Measurements from ENCODE around the gene NECTIN2. TPM values are rescaled to one million over a fixed set of nuclear protein-coding genes. Genes with fewer than 3 reads are reported as not detected.

NECTIN2 gene
- polyA plus RNA-seq = not detected

- peaks cover 10 to 17% (median 14%) of the 10 kb centered on the region in 3 donors for H3K4me1 Mint-ChIP-seq
- peaks cover 35% of the 10 kb centered on the region for H3K27me3 Mint-ChIP-seq
- peaks cover 0 to 2% (median 0%) of the 10 kb centered on the region in 3 donors for H3K9me3 Mint-ChIP-seq
- no peaks in the 10 kb centered on the region for H3K36me3 Mint-ChIP-seq
- H3K27ac Mint-ChIP-seq = peak within 1 kb of the TSS in 2 of 3 donors; percentile 3 to 8
- H3K4me3 Mint-ChIP-seq = peak within 1 kb of the TSS; percentile 63 to 92 (median 86)
Measured at GRCh38 chr19:44845612-44846454, at the start of gene NECTIN2. Gene NECTIN2 (plus strand): TSS chr19:44846297. CDS start chr19:44846526, 229 bp downstream.

DNA sequence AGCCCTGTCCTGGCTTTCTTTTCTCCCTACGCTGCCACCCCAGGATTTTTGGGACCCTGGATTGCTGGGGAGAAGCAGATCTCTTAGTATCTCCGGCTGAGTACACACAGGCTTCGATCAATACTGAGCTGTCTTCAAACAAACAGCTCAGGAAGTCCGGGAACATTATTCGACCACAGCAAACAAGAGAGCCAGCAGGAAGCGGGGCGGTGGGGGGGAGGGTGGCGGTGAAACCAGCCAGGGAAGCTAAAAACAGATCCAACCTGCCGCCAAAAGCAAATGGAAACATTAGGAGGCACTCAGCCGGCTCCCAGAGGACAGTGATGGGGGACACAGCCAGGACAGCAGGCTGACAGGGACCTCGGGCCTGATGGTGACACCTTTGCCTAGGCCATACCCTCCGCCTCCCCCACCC, 49.4 kb upstream of the NECTIN2 start:
- H3K4me3 Mint-ChIP-seq = no peak overlapping the region

DNA sequence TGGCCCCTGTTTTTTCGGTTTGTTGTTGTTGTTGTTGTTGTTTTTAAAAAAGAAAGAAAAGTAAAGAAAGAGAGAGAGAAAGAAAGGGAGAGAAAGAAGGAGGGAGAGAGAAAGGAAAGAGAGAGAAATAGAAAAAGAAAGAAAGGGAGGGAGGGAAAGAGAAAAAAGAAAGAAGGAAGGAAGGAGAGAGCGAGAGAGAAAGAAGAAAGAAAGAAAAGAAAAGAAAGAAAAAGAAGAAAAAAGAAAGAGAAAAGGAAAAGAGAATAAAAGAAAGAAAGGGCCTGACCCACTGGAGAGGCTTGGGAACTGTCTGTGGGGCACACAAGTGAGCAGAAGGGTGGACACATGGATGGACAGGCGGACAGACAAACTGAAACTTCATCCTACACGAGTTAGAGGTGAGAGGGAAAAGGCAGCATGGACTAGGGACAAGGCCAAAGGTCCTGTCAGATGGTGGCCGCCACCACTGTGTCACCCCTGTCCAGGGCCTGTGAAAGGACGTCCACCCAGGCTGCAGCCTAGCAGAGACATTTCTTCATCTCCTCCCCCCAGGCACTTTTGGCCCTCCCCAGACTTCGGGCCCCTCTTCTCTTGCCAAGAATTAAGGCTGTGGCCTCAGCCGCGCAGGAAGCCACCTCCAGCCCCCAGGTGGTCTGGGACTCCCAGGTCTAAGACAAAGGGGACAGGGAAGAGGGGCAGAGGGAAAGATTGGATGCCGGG, 46.3 kb upstream of the NECTIN2 start:
- H3K27ac Mint-ChIP-seq = peak overlapping the region in 1 of 3 donors; percentile 74
- no peak overlapping the region for H3K4me3 Mint-ChIP-seq
- peaks cover 14% of the 10 kb centered on the region for H3K27me3 Mint-ChIP-seq

More for the DNA sequence above, 49.4 kb upstream of the NECTIN2 start:
- H3K27me3 Mint-ChIP-seq = peaks cover 19% of the 10 kb centered on the region
- no peaks in the 10 kb centered on the region for H3K36me3 Mint-ChIP-seq
- H3K4me1 Mint-ChIP-seq = peaks cover 0 to 6% (median 6%) of the 10 kb centered on the region in 3 donors
- H3K9me3 Mint-ChIP-seq = peaks cover 0 to 2% (median 0%) of the 10 kb centered on the region in 3 donors
- no peak overlapping the region for H3K27ac Mint-ChIP-seq

GRCh38 chr19:44800461-44800860, 45.6 kb upstream of the NECTIN2 start:
- peaks cover 0 to 8% (median 4%) of the 10 kb centered on the region in 3 donors for H3K4me1 Mint-ChIP-seq
- peaks cover 12% of the 10 kb centered on the region for H3K27me3 Mint-ChIP-seq
- H3K27ac Mint-ChIP-seq = no peak overlapping the region
- H3K36me3 Mint-ChIP-seq = peaks cover 4% of the 10 kb centered on the region
- no peak overlapping the region for H3K4me3 Mint-ChIP-seq
- peaks cover 0 to 5% (median 0%) of the 10 kb centered on the region in 3 donors for H3K9me3 Mint-ChIP-seq

More for the DNA sequence above, 46.3 kb upstream of the NECTIN2 start:
- Mint-ChIP-seq H3K9me3 (peaks cover 0 to under 1% (median 0%) of the 10 kb centered on the region in 3 donors), H3K4me1 (peaks cover 0 to 9% (median 4%) of the 10 kb centered on the region in 3 donors), H3K36me3 (no peaks in the 10 kb centered on the region)

- Mint-ChIP-seq H3K4me3 (peak overlapping the region in 1 of 4 donors; percentile 22), H3K4me1 (peaks cover 0 to 3% (median 0%) of the 10 kb centered on the region in 3 donors), H3K9me3 (peaks cover 0 to 5% (median 0%) of the 10 kb centered on the region in 3 donors), H3K27ac (no peak overlapping the region), H3K36me3 (peaks cover 4% of the 10 kb centered on the region), H3K27me3 (peaks cover 10% of the 10 kb centered on the region)
Measured at GRCh38 chr19:44803442-44804428, 42.4 kb upstream of the NECTIN2 start.

- Mint-ChIP-seq H3K4me1 (peaks cover 0 to 3% (median 0%) of the 10 kb centered on the region in 3 donors), H3K9me3 (peaks cover 0 to 5% (median 0%) of the 10 kb centered on the region in 3 donors), H3K36me3 (peaks cover 4% of the 10 kb centered on the region), H3K4me3 (no peak overlapping the region), H3K27ac (no peak overlapping the region), H3K27me3 (peaks cover 17% of the 10 kb centered on the region)
Measured at GRCh38 chr19:44806291-44806690, 39.8 kb upstream of the NECTIN2 start.

GRCh38 chr19:44807162-44807561, 38.9 kb upstream of the NECTIN2 start:
- Mint-ChIP-seq H3K36me3 (peaks cover 4% of the 10 kb centered on the region), H3K4me3 (no peak overlapping the region), H3K4me1 (peaks cover 0 to 3% (median 0%) of the 10 kb centered on the region in 3 donors), H3K27ac (no peak overlapping the region), H3K27me3 (peaks cover 17% of the 10 kb centered on the region), H3K9me3 (peaks cover 0 to 5% (median 0%) of the 10 kb centered on the region in 3 donors)

DNA sequence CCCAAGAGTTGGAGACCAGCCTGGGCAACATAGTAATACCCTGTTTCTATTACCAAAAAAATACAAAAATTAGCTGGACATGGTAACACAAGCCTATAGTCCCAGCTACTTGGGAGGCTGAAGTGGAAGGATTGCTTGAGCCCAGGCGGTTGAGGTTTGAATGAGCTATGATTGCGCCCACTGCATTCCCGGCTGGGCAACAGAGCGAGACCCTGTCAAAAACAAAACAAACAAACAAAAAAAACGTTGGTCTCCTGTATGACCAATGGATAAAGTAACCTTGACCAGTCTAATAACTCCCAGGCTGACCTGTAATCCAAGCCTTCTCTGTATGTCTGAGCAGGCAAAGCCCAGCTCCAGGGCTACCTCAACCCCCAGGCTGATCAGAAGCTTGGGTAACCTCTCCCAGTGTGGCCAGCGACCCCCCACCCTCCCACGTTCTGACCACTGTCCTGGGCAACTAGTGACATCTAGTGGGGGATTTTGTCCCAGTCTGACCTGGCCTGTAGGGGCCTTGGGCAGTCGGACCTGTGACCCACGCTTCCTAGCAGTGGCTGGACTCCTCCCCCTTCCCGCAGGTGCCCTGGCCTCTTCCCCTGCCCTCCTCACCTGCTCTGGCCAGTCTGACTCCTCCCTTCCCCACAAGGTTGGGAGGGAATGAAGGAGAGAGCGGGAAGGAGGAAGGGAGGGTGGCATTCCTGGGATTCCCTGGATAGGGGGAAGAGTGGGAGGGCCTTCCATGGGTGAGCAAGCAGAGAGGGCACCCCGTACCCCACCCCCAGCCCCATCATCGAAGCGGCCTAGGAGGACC, 38.2 kb upstream of the NECTIN2 start:
- Mint-ChIP-seq H3K27ac (no peak overlapping the region), H3K4me3 (peak overlapping the region in 1 of 4 donors; percentile 27), H3K9me3 (peaks cover 0 to 5% (median 0%) of the 10 kb centered on the region in 3 donors), H3K4me1 (no peaks in the 10 kb centered on the region), H3K36me3 (peaks cover 4% of the 10 kb centered on the region), H3K27me3 (peaks cover 14% of the 10 kb centered on the region)

GRCh38 chr19:44808463-44809371, 37.4 kb upstream of the NECTIN2 start, which contains the start of gene BCAM:
Gene BCAM (plus strand): TSS chr19:44809103. CDS start chr19:44809125, 22 bp downstream.
- H3K27me3 Mint-ChIP-seq = peaks cover 14% of the 10 kb centered on the region
- peaks cover 0 to 5% (median 0%) of the 10 kb centered on the region in 3 donors for H3K9me3 Mint-ChIP-seq
- peaks cover 4% of the 10 kb centered on the region for H3K36me3 Mint-ChIP-seq
- H3K4me1 Mint-ChIP-seq = peaks cover 0 to 2% (median 0%) of the 10 kb centered on the region in 3 donors
- no peak within 1 kb of the TSS for H3K27ac Mint-ChIP-seq
- H3K4me3 Mint-ChIP-seq = peak within 1 kb of the TSS in 2 of 4 donors; percentile 18 to 70

DNA sequence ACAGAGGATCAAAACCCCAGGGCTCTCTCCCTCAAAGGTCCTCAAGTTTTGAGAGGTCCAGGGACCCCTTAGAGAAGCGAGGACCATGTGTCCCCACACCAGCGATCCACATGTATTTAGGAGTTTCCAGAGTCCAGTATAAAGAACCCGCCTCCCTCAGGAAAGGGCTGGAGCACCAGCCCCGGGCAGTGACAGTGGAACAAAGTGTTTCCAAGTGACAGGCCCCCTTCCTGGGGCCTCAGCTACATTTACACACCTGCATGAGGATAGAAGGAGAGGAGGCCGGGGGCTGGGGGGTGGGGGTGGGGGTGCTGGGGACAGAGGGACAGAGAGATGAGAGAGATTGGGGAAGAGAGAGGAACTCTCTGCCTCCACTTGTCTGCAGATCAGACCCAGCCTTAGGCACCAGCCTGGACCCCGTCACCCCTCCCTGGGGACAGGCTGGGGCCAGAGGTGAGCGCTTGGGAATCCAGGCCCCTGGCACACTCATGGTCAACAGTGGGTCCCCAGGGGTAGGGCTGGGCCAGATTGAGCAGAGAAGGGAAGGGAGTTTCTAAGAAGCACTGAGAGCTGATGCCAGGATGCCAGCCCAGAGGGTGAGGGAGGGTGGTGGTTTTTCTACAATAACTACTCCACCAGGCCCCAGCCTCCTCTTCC, 36.4 kb upstream of the NECTIN2 start:
- peaks cover 0 to 5% (median 0%) of the 10 kb centered on the region in 3 donors for H3K4me1 Mint-ChIP-seq
- peak overlapping the region in 1 of 4 donors; percentile 70 for H3K4me3 Mint-ChIP-seq
- H3K27ac Mint-ChIP-seq = no peak overlapping the region
- peaks cover 14% of the 10 kb centered on the region for H3K27me3 Mint-ChIP-seq
- H3K9me3 Mint-ChIP-seq = peaks cover 0 to 5% (median 0%) of the 10 kb centered on the region in 3 donors
- peaks cover 4% of the 10 kb centered on the region for H3K36me3 Mint-ChIP-seq

DNA sequence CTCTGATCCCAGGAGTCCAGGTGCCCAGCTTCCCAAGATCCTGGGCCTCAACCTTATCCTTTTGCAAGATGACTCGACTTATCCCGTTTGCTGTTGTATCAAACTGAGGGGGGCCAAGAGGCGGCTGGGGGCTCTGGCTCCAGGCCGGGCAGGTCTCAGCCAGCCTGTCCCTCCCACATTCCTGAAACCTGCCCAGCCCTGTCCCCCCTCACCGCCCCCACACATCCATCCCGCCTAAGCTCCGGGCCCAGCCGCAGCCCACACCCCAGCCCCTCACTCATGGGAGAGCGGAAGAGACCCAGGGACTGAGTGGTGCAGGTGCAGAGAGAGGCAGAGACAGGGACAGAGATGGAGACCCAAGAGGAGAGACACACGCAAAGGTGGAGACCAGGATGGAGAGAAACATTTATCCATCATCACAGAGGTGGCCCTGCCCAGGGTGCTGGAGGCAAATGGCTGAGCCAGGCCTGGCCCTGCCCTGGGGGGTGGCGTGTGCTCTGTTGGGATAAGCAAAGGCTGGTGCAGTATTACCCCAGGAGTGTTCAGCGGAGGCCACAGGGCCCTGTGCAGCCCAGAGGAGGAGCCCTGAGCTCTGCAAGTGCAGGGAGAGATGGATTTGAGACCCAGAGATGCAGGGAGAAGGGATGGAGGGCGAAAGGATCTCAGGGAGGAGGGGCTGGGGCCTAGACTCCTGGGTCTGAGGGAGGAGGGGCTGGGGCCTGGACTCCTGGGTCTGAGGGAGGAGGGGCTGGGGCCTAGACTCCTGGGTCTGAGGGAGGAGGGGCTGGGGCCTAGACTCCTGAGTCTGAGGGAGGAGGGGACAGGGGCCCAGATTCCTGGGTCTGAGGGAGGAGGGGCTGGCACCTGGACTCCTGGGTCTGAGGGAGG, 35.6 kb upstream of the NECTIN2 start:
- Mint-ChIP-seq H3K27ac (no peak overlapping the region), H3K9me3 (no peaks in the 10 kb centered on the region), H3K27me3 (peaks cover 14% of the 10 kb centered on the region), H3K4me1 (peaks cover 0 to 5% (median 0%) of the 10 kb centered on the region in 3 donors), H3K4me3 (no peak overlapping the region), H3K36me3 (no peaks in the 10 kb centered on the region)

Data from IgD-negative memory B cell (primary cell).